Keratinocyte (primary cell): Measurements from ENCODE around the gene FOXK1. TPM values are rescaled to one million over a fixed set of nuclear protein-coding genes. Genes with fewer than 3 reads are reported as not detected.

Experiments used
- DNase-seq: peaks from one replicate; pipeline ENCODE4 v3.0.0-alpha.2; 2011; ENCODE audit warnings: low read depth, missing footprints, low spot score
- FAIRE-seq: peaks from 2 replicates; lab custom pipeline; 2011; peaks lifted over from hg19 to GRCh38; lab: Jason Lieb, UNC
- H2AFZ ChIP-seq: 2 replicates; pipeline ENCODE4 v1.6.0; 2012; ENCODE audit warnings: low read length, control low read depth, inconsistent platforms; ENCODE audit not compliant: control insufficient read depth
- H3K27ac ChIP-seq: 2 replicates; pipeline ENCODE4 v1.5.1; 2011; ENCODE audit warnings: low read length; ENCODE audit not compliant: control insufficient read depth, insufficient read depth
- H3K27me3 ChIP-seq: 3 replicates; pipeline ENCODE4 v1.6.0; 2011; ENCODE audit warnings: low read length; ENCODE audit not compliant: control insufficient read depth, insufficient read depth; ENCODE audit errors: extremely low read depth
- H3K36me3 ChIP-seq, 2 experiments: 2 replicates in 1 of 2; 3 replicates in 1 of 2; pipeline ENCODE4 v1.5.1; 2011; ENCODE audit warnings: low read length in 2 of 2, mild to moderate bottlenecking in 1 of 2; ENCODE audit not compliant: control insufficient read depth in 2 of 2, insufficient read depth in 2 of 2; ENCODE audit errors: extremely low read depth in 1 of 2
- H3K4me1 ChIP-seq: 3 replicates; pipeline ENCODE4 v1.5.1; 2011; ENCODE audit warnings: low read length; ENCODE audit not compliant: control insufficient read depth, insufficient read depth; ENCODE audit errors: extremely low read depth
- H3K4me2 ChIP-seq: 3 replicates; pipeline ENCODE4 v1.6.0; 2011; ENCODE audit warnings: low read depth, low read length; ENCODE audit not compliant: control insufficient read depth, insufficient read depth; ENCODE audit errors: extremely low read depth
- H3K4me3 ChIP-seq, 3 experiments: fragments of 200-600 bp in 1 of 3; sonication (generic) in 1 of 3; 2 replicates in 2 of 3; 3 replicates in 1 of 3; pipeline ENCODE4 v1.5.1; 2011 to 2016; ENCODE audit warnings: low read length in 3 of 3, mild to moderate bottlenecking in 3 of 3, control low read depth in 2 of 3, inconsistent platforms in 1 of 3, low read depth in 1 of 3, mixed read lengths in 1 of 3, mixed run types in 1 of 3, moderate library complexity in 1 of 3; ENCODE audit not compliant: control insufficient read depth in 2 of 3, insufficient read depth in 2 of 3; ENCODE audit errors: extremely low read depth in 1 of 3
- H3K79me2 ChIP-seq: 2 replicates; pipeline ENCODE4 v1.6.0; 2012; ENCODE audit warnings: low read length; ENCODE audit not compliant: control insufficient read depth, insufficient read depth
- H3K9ac ChIP-seq: 3 replicates; pipeline ENCODE4 v1.6.0; 2011; ENCODE audit warnings: low read length; ENCODE audit not compliant: control insufficient read depth, insufficient read depth; ENCODE audit errors: extremely low read depth
- H3K9me1 ChIP-seq: 3 replicates; pipeline ENCODE4 v1.6.0; 2011; ENCODE audit warnings: low read length; ENCODE audit not compliant: control insufficient read depth, insufficient read depth; ENCODE audit errors: extremely low read depth
- H3K9me3 ChIP-seq: 2 replicates; pipeline ENCODE4 v1.5.1; 2012; ENCODE audit warnings: low read depth, low read length; ENCODE audit not compliant: control insufficient read depth
- H4K20me1 ChIP-seq: 3 replicates; pipeline ENCODE4 v1.6.0; 2011; ENCODE audit warnings: low read length; ENCODE audit not compliant: control insufficient read depth, insufficient read depth; ENCODE audit errors: extremely low read depth
- EZH2 ChIP-seq: IDR thresholded peaks from one replicate; pipeline ENCODE4 v1.6.1; 2012; ENCODE audit warnings: inconsistent platforms, mild to moderate bottlenecking, low read length, moderate library complexity
- dilution Hi-C: fragments of 300-500 bp; cut with MboI; formaldehyde crosslinking; loops from one replicate; pipeline ENCODE4 v1.7.0; 2020; ENCODE audit warnings: low sequenced_read_pairs; ENCODE audit not compliant: extremely low pct_ligation_motif_present
- polyA plus RNA-seq, 5 experiments: library from polyadenylated mRNA; depleted of rRNA in 3 of 5; stranded (reverse) in 3 of 5; stranded (forward) in 1 of 5; unstranded in 1 of 5; fragments of >200 nt; gene quantifications; 1 replicate in 1 of 5; 2 replicates in 3 of 5; 3 replicates in 1 of 5; pipeline versions ENCODE4 v1.2.1 to v1.2.3, GENCODE V29; 2011 to 2012; ENCODE audit warnings: missing spikeins in 2 of 5, low read depth in 1 of 5, low replicate concordance in 1 of 5
- TF ChIP-seq, protein P1 (sequence below), 3 experiments: IDR thresholded peaks in 1 of 3; conservative IDR thresholded peaks in 1 of 3; optimal IDR thresholded peaks in 1 of 3; 2 replicates in 2 of 3; 3 replicates in 1 of 3; pipeline versions ENCODE3 to v1.5.1; 2011; ENCODE audit warnings: low read length in 3 of 3, mild to moderate bottlenecking in 3 of 3, moderate library complexity in 2 of 3, control low read depth in 1 of 3, inconsistent platforms in 1 of 3; ENCODE audit not compliant: insufficient read depth in 2 of 3; ENCODE audit errors: extremely low read depth in 1 of 3

Gene FOXK1
- polyA plus RNA-seq, 1 donor (not counting 4 experiments of a cell fraction or from before 2014, with no cell fraction given), result 4.4 TPM

DNA sequence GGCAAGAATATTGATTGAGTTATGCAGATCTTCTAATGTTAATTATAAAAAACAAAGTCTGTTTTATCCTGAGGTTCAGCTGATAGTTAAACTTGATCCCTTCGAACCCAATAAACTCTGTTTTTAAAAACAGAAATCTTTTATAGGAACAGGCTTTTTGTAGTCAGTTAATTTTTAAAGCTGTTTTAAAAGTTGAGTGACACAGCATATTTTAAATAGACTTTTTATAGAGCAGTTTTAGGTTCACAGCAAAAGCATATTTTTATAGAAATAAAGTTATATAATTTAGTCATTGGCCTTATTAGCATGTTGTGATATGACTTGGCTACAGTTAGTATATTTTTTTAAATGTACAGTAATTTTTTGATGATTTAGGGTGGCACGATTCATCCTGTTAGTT is 11.1 kb downstream of the FOXK1 start:
- H3K4me1 ChIP-seq, result peaks cover 25% of the 10 kb centered on the region
- no peak overlapping the region for H3K4me2 ChIP-seq
- H3K27ac ChIP-seq, result no peak overlapping the region
- no peak for FAIRE-seq
- no peak overlapping the region for H3K9ac ChIP-seq
- peaks cover 5% of the 10 kb centered on the region for H3K9me1 ChIP-seq
- no peaks in the 10 kb centered on the region for H3K27me3 ChIP-seq
- dilution Hi-C loops, result no loop called here
- DNase-seq, result no peak
- no peak overlapping the region for H2AFZ ChIP-seq
- H3K4me3 ChIP-seq, result no peak overlapping the region
- H3K79me2 ChIP-seq, result peaks cover 93% of the 10 kb centered on the region
- peaks cover 2 to 4% of the 10 kb centered on the region in 2 experiments for H3K36me3 ChIP-seq
- TF ChIP-seq, protein P1, sequence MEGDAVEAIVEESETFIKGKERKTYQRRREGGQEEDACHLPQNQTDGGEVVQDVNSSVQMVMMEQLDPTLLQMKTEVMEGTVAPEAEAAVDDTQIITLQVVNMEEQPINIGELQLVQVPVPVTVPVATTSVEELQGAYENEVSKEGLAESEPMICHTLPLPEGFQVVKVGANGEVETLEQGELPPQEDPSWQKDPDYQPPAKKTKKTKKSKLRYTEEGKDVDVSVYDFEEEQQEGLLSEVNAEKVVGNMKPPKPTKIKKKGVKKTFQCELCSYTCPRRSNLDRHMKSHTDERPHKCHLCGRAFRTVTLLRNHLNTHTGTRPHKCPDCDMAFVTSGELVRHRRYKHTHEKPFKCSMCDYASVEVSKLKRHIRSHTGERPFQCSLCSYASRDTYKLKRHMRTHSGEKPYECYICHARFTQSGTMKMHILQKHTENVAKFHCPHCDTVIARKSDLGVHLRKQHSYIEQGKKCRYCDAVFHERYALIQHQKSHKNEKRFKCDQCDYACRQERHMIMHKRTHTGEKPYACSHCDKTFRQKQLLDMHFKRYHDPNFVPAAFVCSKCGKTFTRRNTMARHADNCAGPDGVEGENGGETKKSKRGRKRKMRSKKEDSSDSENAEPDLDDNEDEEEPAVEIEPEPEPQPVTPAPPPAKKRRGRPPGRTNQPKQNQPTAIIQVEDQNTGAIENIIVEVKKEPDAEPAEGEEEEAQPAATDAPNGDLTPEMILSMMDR (optimal IDR thresholded peaks at IDR 0.05 in 1 of 3, IDR thresholded peaks at IDR 0.05 in 1 of 3, conservative IDR thresholded peaks at IDR 0.05 in 1 of 3; ENCODE audit: extremely low read depth in 1 of 3, insufficient read depth in 2 of 3, low read length in 3 of 3), result no peak
- TF ChIP-seq EZH2, result no peak
- peaks cover 9% of the 10 kb centered on the region for H4K20me1 ChIP-seq
- H3K9me3 ChIP-seq, result no peaks in the 10 kb centered on the region

DNA sequence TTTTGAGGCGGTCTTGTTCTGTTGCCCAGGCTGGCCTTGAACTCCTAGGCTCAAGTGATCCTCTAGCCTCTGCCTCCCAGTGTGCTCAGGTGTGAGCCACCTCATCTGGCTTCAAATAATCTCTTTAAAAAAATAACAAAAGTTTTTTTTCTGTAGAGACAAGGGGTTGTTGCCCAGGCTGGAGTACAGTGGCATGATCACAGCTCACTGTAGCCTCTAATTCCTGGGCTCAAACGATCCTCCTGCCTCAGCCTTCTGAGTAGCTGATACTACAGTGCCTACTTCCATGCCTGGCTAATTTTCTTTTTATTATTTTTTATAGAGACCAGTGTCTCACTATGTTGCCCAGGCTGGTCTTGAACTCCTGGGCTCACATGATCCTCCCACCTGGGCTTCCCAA is 11.7 kb downstream of the FOXK1 start:
- Histone ChIP-seq H4K20me1 (peaks cover 9% of the 10 kb centered on the region), H3K27ac (no peak overlapping the region), H3K27me3 (no peaks in the 10 kb centered on the region), H3K4me2 (no peak overlapping the region), H3K4me3 (no peak overlapping the region), H3K4me1 (peaks cover 25% of the 10 kb centered on the region), H3K9me1 (peaks cover 5% of the 10 kb centered on the region), H3K9me3 (no peaks in the 10 kb centered on the region), H2AFZ (no peak overlapping the region), H3K36me3 (peaks cover 2 to 4% of the 10 kb centered on the region in 2 experiments), H3K79me2 (peaks cover 93% of the 10 kb centered on the region), H3K9ac (no peak overlapping the region)
- no peak for DNase-seq
- no peak for FAIRE-seq
- dilution Hi-C loops, result no loop called here
- TF ChIP-seq, protein P1 (optimal IDR thresholded peaks at IDR 0.05 in 1 of 3, IDR thresholded peaks at IDR 0.05 in 1 of 3, conservative IDR thresholded peaks at IDR 0.05 in 1 of 3; ENCODE audit: extremely low read depth in 1 of 3, insufficient read depth in 2 of 3, low read length in 3 of 3), result no peak
- no peak for TF ChIP-seq EZH2
